CD4-positive, CD25-positive, alpha-beta regulatory T cell (primary cell): ENCODE data around the gene VPS11. TPM values are rescaled to one million over a fixed set of nuclear protein-coding genes. Genes with fewer than 3 reads are reported as not detected.
A peak's percentile ranks its signal among the peaks of the same experiment; 100 is the strongest.
"Not testable (repeated sequence)": the region's sequence is repeated elsewhere in the genome, so short reads cannot be mapped to it uniquely, and the experiment has no call there.

Experiments
- ATAC-seq, 2 donors: fragments of 150-1000 bp; cut with Tn5 transposase; one replicate each; pipeline ENCODE4 v1.10.0; 2021; ENCODE audit warnings: low read depth in 2 of 2, moderate number of reproducible peaks in 2 of 2, moderate library complexity in 1 of 2
- DNase-seq, 3 donors: peaks; one replicate each; pipeline versions ENCODE4 v3.0.0 to v3.0.0-alpha.2; 2012 to 2022; ENCODE audit warnings: mixed read lengths in 1 of 3
- H3K27ac ChIP-seq: one replicate; pipeline ENCODE4 v1.7.0; 2013; ENCODE audit warnings: mild to moderate bottlenecking, low read length; ENCODE audit not compliant: insufficient read depth, poor library complexity, severe bottlenecking
- H3K27me3 ChIP-seq: one replicate; pipeline ENCODE4 v1.7.0; 2013; ENCODE audit warnings: low read length; ENCODE audit not compliant: control insufficient read depth, insufficient read depth
- H3K36me3 ChIP-seq: one replicate; pipeline ENCODE4 v1.7.0; 2013; ENCODE audit warnings: mild to moderate bottlenecking, low read length, moderate library complexity; ENCODE audit not compliant: control insufficient read depth, insufficient read depth
- H3K4me1 ChIP-seq: 2 replicates; pipeline ENCODE4 v1.7.0; 2013; ENCODE audit warnings: mild to moderate bottlenecking, low read length; ENCODE audit not compliant: insufficient read depth, control insufficient read depth, poor library complexity, severe bottlenecking
- H3K4me3 ChIP-seq: one replicate; pipeline ENCODE4 v1.7.0; 2013; ENCODE audit warnings: low read depth, mild to moderate bottlenecking, low read length, moderate library complexity
- H3K9me3 ChIP-seq, 2 experiments: 1 replicate in 1 of 2; 2 replicates in 1 of 2; pipeline ENCODE4 v1.7.0; 2013; ENCODE audit warnings: low read length in 2 of 2, mild to moderate bottlenecking in 1 of 2, moderate library complexity in 1 of 2; ENCODE audit not compliant: control insufficient read depth in 2 of 2
- H3K27ac Mint-ChIP-seq, 3 donors: one replicate each; pipeline ENCODE4 v1.8.0; 2020 to 2022; ENCODE audit warnings: mild to moderate bottlenecking in 3 of 3, mixed read lengths in 3 of 3, moderate library complexity in 2 of 3
- H3K27me3 Mint-ChIP-seq: one replicate; pipeline ENCODE4 v1.8.0; 2022; ENCODE audit warnings: mild to moderate bottlenecking, mixed read lengths
- H3K36me3 Mint-ChIP-seq: one replicate; pipeline ENCODE4 v1.8.0; 2020; ENCODE audit warnings: mixed read lengths
- H3K4me1 Mint-ChIP-seq, 4 donors: one replicate each; pipeline ENCODE4 v1.8.0; 2020 to 2022; ENCODE audit warnings: mixed read lengths in 4 of 4, mild to moderate bottlenecking in 1 of 4
- H3K4me3 Mint-ChIP-seq, 4 donors: one replicate each; pipeline ENCODE4 v1.8.0; 2020 to 2022; ENCODE audit warnings: mild to moderate bottlenecking in 4 of 4, mixed read lengths in 4 of 4, moderate library complexity in 3 of 4
- H3K9me3 Mint-ChIP-seq, 7 donors: one replicate each; pipeline ENCODE4 v1.8.0; 2020 to 2022; ENCODE audit warnings: mixed read lengths in 7 of 7, mild to moderate bottlenecking in 3 of 7, moderate library complexity in 2 of 7
- polyA plus RNA-seq, 4 donors: library from polyadenylated mRNA; unstranded; fragments of 300-500 nt; fragmentation: Illumina TruSeq; gene quantifications; one replicate each; pipeline ENCODE4 v1.2.3, GENCODE V29; 2021
- total RNA-seq: library from RNA; stranded (reverse); gene quantifications from one replicate; pipeline ENCODE4 v1.2.3, GENCODE V29; 2022

VPS11 gene
- total and polyA plus RNA-seq, 5 donors from 2014 or later, result 53.2 to 78.8 (median 57.2) TPM

DNA sequence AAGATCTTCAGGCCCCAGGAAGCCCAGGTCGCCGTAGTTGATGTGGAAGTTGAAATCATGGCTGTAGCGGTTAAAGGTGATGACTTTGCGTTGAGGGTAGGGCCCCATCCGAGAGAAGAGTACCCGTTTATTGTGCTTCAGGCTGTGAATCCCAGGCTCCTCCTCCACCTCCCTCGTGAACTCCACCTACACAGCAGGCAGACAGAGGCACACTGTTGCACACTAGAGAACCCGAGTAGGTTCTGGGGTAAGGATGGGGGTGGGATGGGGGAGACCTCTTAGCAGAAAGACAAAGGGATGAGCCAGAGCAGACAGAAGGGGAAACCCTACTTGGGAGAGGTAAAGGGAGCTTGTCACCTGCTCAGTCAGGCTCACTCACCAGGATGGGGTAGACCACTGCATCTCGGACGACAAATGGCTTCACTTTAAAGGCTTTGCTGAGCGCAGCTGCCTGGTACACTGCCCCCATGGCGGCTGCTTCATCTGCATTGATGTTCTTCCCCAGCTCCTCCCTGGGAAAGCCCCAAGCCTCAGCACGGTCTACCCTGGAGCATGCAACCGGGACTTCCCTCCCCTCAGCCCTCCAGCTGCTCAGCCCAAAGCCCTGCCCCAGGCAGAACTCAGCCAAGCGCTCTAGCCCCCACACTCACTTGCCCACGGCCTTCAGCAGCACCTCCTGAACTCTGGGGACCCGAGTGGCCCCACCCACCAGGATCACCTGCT, 16.0 kb upstream of the VPS11 start:
- Histone ChIP-seq H3K36me3 (peaks cover 75% of the 10 kb centered on the region), H3K4me3 (no peak overlapping the region), H3K9me3 (no peaks in the 10 kb centered on the region), H3K27me3 (no peaks in the 10 kb centered on the region), H3K4me1 (peaks cover 23% of the 10 kb centered on the region), H3K27ac (peak overlapping the region; percentile 68)
- no peaks in the 10 kb centered on the region for H3K27me3 Mint-ChIP-seq
- H3K4me3 Mint-ChIP-seq, result peak overlapping the region in 3 of 4 donors; percentile 8 to 68 (median 61)
- H3K9me3 Mint-ChIP-seq, result no peaks in the 10 kb centered on the region
- ATAC-seq (peak; percentile 20 to 23), DNase-seq (peak in 2 of 3 donors; percentile 25 to 37)
- peaks cover 51% of the 10 kb centered on the region for H3K36me3 Mint-ChIP-seq
- H3K27ac Mint-ChIP-seq, result peak overlapping the region; percentile 78 to 83 (median 80)
- H3K4me1 Mint-ChIP-seq, result peaks cover 6 to 46% (median 18%) of the 10 kb centered on the region in 4 donors

DNA sequence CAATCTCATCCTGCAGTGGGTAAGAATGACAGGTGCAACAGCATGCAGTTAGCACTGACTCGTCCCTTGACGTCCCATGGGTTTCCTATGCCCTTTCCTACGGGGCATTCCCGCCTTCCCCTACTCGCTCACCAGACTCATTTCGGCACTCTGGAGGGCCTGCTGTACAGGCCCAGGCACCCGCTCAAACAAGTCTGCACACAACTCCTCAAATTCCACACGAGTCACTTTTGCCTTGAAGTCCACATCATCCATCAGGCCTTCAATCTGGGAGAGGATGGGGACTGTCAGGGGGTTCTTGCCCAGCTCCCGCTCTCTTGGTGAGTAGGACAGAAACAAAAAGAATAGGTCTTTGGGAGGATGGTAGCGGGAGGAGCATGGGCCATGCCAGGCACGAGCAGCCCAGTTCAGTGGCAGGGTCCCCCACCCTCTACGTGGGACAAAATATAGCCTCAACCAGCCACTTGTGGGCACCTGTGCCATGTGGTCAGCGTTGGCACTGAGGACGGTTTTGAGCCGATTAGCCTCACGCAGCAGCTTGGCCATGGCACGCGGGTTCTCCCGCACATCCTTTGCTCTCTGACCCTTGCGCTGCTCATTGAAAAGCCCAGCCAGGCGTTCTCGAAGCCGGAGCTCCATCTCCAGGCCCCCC, 15.3 kb upstream of the VPS11 start:
- DNase-seq (no peak), ATAC-seq (no peak)
- no peaks in the 10 kb centered on the region for H3K9me3 ChIP-seq
- no peak overlapping the region for H3K4me3 ChIP-seq
- H3K4me1 ChIP-seq, result peaks cover 24% of the 10 kb centered on the region
- Mint-ChIP-seq H3K4me1 (peaks cover 6 to 48% (median 21%) of the 10 kb centered on the region in 4 donors), H3K4me3 (peak overlapping the region in 2 of 4 donors; percentile 61 to 68), H3K36me3 (peaks cover 48% of the 10 kb centered on the region), H3K27ac (peak overlapping the region; percentile 37 to 80 (median 78)), H3K27me3 (no peaks in the 10 kb centered on the region), H3K9me3 (no peaks in the 10 kb centered on the region)
- H3K36me3 ChIP-seq, result peaks cover 70% of the 10 kb centered on the region
- peak overlapping the region; percentile 68 for H3K27ac ChIP-seq
- no peaks in the 10 kb centered on the region for H3K27me3 ChIP-seq

DNA sequence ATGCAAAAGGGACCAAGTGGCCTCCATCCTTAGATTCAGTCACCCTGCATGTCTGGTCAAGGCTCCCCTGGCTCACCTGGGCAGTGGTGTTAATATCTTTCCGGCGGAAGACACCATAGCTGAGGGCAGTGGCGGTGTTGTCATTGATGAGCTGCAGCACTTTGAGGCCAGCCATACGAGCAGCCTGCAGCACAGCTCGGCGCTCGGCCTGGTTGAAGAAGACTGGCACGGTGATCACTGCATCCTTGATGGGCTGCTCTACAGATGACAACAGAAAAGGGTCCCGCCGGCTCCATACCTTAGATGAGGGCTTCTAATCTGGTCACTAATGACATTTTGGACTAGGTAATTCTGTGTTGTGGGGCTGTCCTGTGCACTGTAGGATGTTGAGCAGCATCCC, 13.2 kb upstream of the VPS11 start:
- H3K27me3 ChIP-seq, result no peaks in the 10 kb centered on the region
- H3K4me1 ChIP-seq, result peaks cover 34% of the 10 kb centered on the region
- DNase-seq, result no peak
- no peak for ATAC-seq
- Mint-ChIP-seq H3K4me3 (peak overlapping the region; percentile 63 to 97 (median 70)), H3K9me3 (no peaks in the 10 kb centered on the region), H3K36me3 (peaks cover 38% of the 10 kb centered on the region), H3K27ac (no peak overlapping the region), H3K27me3 (no peaks in the 10 kb centered on the region), H3K4me1 (peaks cover 6 to 60% (median 28%) of the 10 kb centered on the region in 4 donors)
- H3K4me3 ChIP-seq, result no peak overlapping the region
- H3K27ac ChIP-seq, result no peak overlapping the region
- no peaks in the 10 kb centered on the region for H3K9me3 ChIP-seq
- H3K36me3 ChIP-seq, result peaks cover 48% of the 10 kb centered on the region

DNA sequence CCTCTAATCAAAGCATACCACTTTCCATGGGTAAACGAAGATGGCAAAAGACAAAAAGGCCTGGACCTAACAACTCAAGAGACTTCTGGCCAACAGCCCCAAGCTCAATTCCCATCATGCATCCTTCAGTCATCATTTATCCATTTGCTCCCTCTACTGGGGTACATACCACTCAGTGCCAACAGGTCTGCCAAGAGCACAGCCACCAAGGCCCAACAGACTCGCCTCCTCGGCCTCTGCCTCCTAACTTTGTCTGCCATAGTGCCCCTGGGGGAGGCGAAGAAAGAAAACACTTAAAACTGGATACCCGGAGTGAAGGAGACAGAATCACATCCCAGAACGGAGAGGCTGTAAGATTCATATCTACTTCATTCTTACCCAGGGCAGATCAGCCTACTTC, 11.7 kb upstream of the VPS11 start:
- peak overlapping the region; percentile 77 for H3K4me3 ChIP-seq
- no peaks in the 10 kb centered on the region for H3K27me3 ChIP-seq
- Mint-ChIP-seq H3K27ac (peak overlapping the region; percentile 90 to 97 (median 94)), H3K36me3 (peaks cover 29% of the 10 kb centered on the region), H3K4me1 (peaks cover 6 to 58% (median 26%) of the 10 kb centered on the region in 4 donors), H3K9me3 (no peaks in the 10 kb centered on the region), H3K27me3 (no peaks in the 10 kb centered on the region), H3K4me3 (peak overlapping the region; percentile 86 to 98 (median 95))
- peaks cover 42% of the 10 kb centered on the region for H3K36me3 ChIP-seq
- ATAC-seq (no peak), DNase-seq (peak in 1 of 3 donors; percentile 55)
- peak overlapping the region; percentile 92 for H3K27ac ChIP-seq
- H3K9me3 ChIP-seq, result no peaks in the 10 kb centered on the region
- peaks cover 32% of the 10 kb centered on the region for H3K4me1 ChIP-seq

DNA sequence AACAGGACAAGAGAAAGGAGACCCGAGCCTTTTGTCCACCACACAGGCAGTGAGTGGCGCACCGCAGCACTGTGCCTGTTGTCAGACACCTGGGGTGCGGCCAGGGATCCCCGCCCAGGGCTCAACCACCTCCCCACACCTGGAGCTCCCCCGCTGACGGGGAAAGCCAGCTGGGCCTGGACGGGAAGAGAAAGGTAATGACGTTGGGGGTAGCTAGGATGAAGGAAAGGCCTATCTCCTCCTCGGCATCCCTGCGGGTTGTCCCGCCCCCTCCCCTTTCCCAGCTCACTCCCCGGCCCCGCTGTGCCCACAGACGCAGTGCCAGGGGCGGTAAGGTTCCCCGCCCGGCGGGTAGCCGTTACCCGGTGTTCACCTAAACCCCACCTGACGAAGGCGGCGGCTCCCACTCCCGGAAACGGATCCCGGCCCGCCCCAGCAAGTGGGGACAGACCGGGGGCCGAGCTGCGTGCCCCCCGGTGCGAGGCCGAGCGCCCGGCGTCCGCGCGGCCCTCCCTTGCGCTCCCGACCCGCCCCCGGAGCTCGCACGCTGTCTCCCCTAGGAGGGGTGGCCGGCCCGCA, 11.1 kb upstream of the VPS11 start:
- peak overlapping the region; percentile 96 to 99 (median 98) for H3K4me3 Mint-ChIP-seq
- H3K36me3 Mint-ChIP-seq, result peaks cover 24% of the 10 kb centered on the region
- peaks cover 26% of the 10 kb centered on the region for H3K4me1 ChIP-seq
- no peaks in the 10 kb centered on the region for H3K27me3 ChIP-seq
- no peak for ATAC-seq
- no peaks in the 10 kb centered on the region for H3K9me3 ChIP-seq
- no peaks in the 10 kb centered on the region for H3K27me3 Mint-ChIP-seq
- H3K4me3 ChIP-seq, result peak overlapping the region; percentile 77
- peak overlapping the region in 2 of 3 donors; percentile 97 for H3K27ac Mint-ChIP-seq
- H3K27ac ChIP-seq, result peak overlapping the region; percentile 92
- H3K9me3 Mint-ChIP-seq, result no peaks in the 10 kb centered on the region
- H3K4me1 Mint-ChIP-seq, result peaks cover 6 to 52% (median 23%) of the 10 kb centered on the region in 4 donors
- peaks cover 37% of the 10 kb centered on the region for H3K36me3 ChIP-seq
- peak; percentile 40 to 52 (median 48) for DNase-seq

DNA sequence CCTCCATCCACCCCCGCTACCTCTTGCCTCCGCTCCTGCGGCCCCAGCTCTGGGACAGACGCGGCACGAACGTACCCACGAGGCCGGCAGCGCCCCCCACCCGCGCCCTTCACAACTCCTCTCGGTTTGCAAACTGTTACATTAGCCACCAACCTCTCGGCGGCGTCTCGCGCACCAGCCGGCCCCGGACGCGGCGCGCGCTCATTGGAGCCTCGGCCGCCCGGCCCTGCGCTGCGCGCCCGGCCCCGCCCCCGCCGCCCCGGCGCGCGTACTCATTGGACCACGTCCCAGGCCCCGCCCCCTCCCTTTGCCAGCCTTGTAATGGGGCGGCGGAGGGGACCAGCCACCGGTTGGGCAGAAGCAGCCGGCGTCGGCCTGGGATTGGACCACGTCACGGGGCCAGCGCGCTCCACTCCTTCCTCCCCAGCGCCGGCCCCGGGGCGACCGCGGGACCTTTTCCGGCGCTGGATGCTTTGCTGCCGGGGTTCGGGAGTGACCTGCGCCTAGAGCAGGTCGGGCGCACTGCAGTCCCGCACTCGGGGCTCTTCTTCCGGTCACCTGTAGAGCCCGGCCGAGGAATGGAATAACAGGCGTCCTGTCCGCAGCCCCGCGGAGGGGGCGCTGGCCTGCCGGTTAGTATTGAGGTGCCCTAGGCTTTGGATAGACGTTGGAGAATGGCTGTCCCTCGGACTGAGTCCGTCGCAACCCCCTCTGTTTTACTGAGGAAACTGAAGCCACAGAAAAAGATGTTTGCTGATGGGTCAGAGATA, 10.4 kb upstream of the VPS11 start, which contains the start of gene HYOU1:
HYOU1 (minus strand) TSS at position 206 of the 770 bp plus-strand sequence. CDS start 1,045 bp downstream, outside the sequence.
- H3K27ac Mint-ChIP-seq, result peak within 1 kb of the TSS; percentile 97 to 98 (median 97)
- DNase-seq, result peak; percentile 98
- Histone ChIP-seq H3K36me3 (peaks cover 30% of the 10 kb centered on the region), H3K9me3 (no peaks in the 10 kb centered on the region), H3K4me1 (peaks cover 19% of the 10 kb centered on the region), H3K4me3 (peak within 1 kb of the TSS; percentile 89), H3K27me3 (no peaks in the 10 kb centered on the region), H3K27ac (peak within 1 kb of the TSS; percentile 92)
- H3K27me3 Mint-ChIP-seq, result no peaks in the 10 kb centered on the region
- H3K4me1 Mint-ChIP-seq, result peaks cover 6 to 46% (median 22%) of the 10 kb centered on the region in 4 donors
- H3K9me3 Mint-ChIP-seq, result no peaks in the 10 kb centered on the region
- ATAC-seq, result peak; percentile 95
- H3K36me3 Mint-ChIP-seq, result peaks cover 24% of the 10 kb centered on the region
- peak within 1 kb of the TSS; percentile 96 to 99 (median 98) for H3K4me3 Mint-ChIP-seq

DNA sequence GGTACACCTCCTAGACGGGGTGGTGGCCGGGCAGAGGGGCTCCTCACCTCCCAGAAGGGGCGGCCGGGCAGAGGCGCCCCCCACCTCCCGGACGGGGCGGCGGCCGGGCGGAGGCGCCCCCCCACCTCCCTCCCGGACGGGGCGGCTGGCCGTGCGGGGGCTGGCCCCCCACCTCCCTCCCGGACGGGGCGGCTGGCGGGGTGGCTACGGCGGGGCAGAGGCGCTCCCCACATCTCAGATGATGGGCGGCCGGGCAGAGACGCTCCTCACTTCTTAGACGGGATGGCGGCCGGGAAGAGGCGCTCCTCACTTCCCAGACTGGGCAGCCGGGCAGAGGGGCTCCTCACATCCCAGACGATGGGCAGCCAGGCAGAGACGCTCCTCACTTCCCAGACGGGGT, 8.5 kb upstream of the VPS11 start:
- H3K9me3 ChIP-seq, ATAC-seq, H3K27me3 ChIP-seq, DNase-seq, H3K27me3 Mint-ChIP-seq, H3K27ac ChIP-seq, H3K4me3 ChIP-seq, H3K27ac Mint-ChIP-seq, H3K9me3 Mint-ChIP-seq, H3K4me3 Mint-ChIP-seq: not testable (repeated sequence)
- Mint-ChIP-seq H3K4me1 (peaks cover 6 to 36% (median 22%) of the 10 kb centered on the region in 4 donors), H3K36me3 (peaks cover 10% of the 10 kb centered on the region)
- Histone ChIP-seq H3K36me3 (peaks cover 11% of the 10 kb centered on the region), H3K4me1 (peaks cover 18% of the 10 kb centered on the region)
